A549 (cell line): Measurements from ENCODE around the gene C1R. TPM values are rescaled to one million over a fixed set of nuclear protein-coding genes. Genes with fewer than 3 reads are reported as not detected.

Experiments used
- ATAC-seq, 2 experiments: fragments of 200-7000 bp in 1 of 2; fragments of >200 bp in 1 of 2; cut with Nextera tagmentation in 1 of 2; cut with Tn5 transposase in 1 of 2; 3 replicates each; pipeline versions ENCODE4 v1.8.0 to v1.9.1; 2018 to 2020; ENCODE audit warnings: mild to moderate bottlenecking in 1 of 2, moderate library complexity in 1 of 2
- CTCF ChIA-PET: fragments of 300-600 bp; sonication (Branson Sonifier 250); formaldehyde crosslinking; extraction: SDS; loops from one replicate; lab custom pipeline; 2021; ENCODE audit warnings: antibody characterized with exemption, inconsistent platforms; lab: Yijun Ruan, JAX
- POLR2A ChIA-PET: fragments of 350-600 bp; formaldehyde crosslinking; extraction: SDS; loops from one replicate; lab custom pipeline; 2021; ENCODE audit warnings: antibody characterized with exemption, inconsistent platforms; lab: Yijun Ruan, JAX
- DNase-seq, 2 experiments: peaks; one replicate each; pipeline versions ENCODE4 v3.0.0 to v3.0.0-alpha.2; 2011 to 2016; ENCODE audit warnings: low read depth in 1 of 2, low spot score in 1 of 2
- FAIRE-seq: peaks from 2 replicates; lab custom pipeline; 2011; peaks lifted over from hg19 to GRCh38; lab: Jason Lieb, UNC
- H3K27ac ChIP-seq, 2 experiments: fragments of >200 bp; sonication (Bioruptor Twin); formaldehyde crosslinking; 3 replicates each; pipeline ENCODE4 v1.5.1; 2016 to 2017
- H3K4me1 ChIP-seq: fragments of >200 bp; sonication (Bioruptor Twin); formaldehyde crosslinking; 3 replicates; pipeline ENCODE4 v1.6.1; 2016
- H3K4me2 ChIP-seq: fragments of >200 bp; sonication (Bioruptor Twin); formaldehyde crosslinking; 3 replicates; pipeline ENCODE4 v1.6.1; 2016
- H3K4me3 ChIP-seq: fragments of >200 bp; sonication (Bioruptor Twin); formaldehyde crosslinking; 3 replicates; pipeline ENCODE4 v1.5.1; 2016
- H3K9me3 ChIP-seq: fragments of >200 bp; sonication (Bioruptor Twin); formaldehyde crosslinking; 3 replicates; pipeline ENCODE4 v1.6.1; 2016
- ATOH8 ChIP-seq: fragments of 250-450 bp; sonication (Bioruptor Pico); IDR thresholded peaks from 2 replicates; pipeline ENCODE4 v1.5.0; 2020; ENCODE audit warnings: low read depth, mild to moderate bottlenecking, moderate library complexity
- CBX8 ChIP-seq: fragments of 200-600 bp; sonication (generic); IDR thresholded peaks from 2 replicates; pipeline ENCODE4 v1.6.1; 2016
- CEBPB ChIP-seq, 2 experiments: fragments of >200 bp in 1 of 2; sonication (Bioruptor Twin) in 1 of 2; formaldehyde crosslinking in 1 of 2; IDR thresholded peaks; 2 replicates each; pipeline ENCODE4 v1.6.1; 2012 to 2016
- CHD4 ChIP-seq: fragments of 200-600 bp; sonication (generic); IDR thresholded peaks from 2 replicates; pipeline ENCODE4 v1.6.1; 2016; ENCODE audit warnings: antibody characterized with exemption, mild to moderate bottlenecking, borderline replicate concordance
- E2F6 ChIP-seq: IDR thresholded peaks from 2 replicates; pipeline ENCODE4 v1.6.1; 2012; ENCODE audit warnings: low read depth, borderline replicate concordance
- FOSB ChIP-seq: fragments of 250-450 bp; sonication (Bioruptor Pico); IDR thresholded peaks from 2 replicates; pipeline ENCODE4 v1.5.0; 2020; ENCODE audit warnings: mild to moderate bottlenecking, moderate library complexity
- FOSL2 ChIP-seq, 2 experiments: fragments of 450-650 bp in 1 of 2; fragments of >200 bp in 1 of 2; sonication (Bioruptor Twin) in 1 of 2; formaldehyde crosslinking; IDR thresholded peaks; 2 replicates each; pipeline versions ENCODE4 v1.5.0 to v1.6.1; 2016 to 2020; ENCODE audit warnings: mild to moderate bottlenecking in 1 of 2, moderate library complexity in 1 of 2
- HES2 ChIP-seq: fragments of >200 bp; sonication (Bioruptor Twin); formaldehyde crosslinking; IDR thresholded peaks from 2 replicates; pipeline ENCODE4 v1.6.1; 2016
- HOXA7 ChIP-seq: fragments of 250-450 bp; sonication (Bioruptor Pico); IDR thresholded peaks from 2 replicates; pipeline ENCODE4 v1.5.0; 2020; ENCODE audit warnings: mild to moderate bottlenecking, moderate library complexity
- HOXB5 ChIP-seq: fragments of 250-450 bp; sonication (Bioruptor Pico); IDR thresholded peaks from 2 replicates; pipeline ENCODE4 v1.5.0; 2020; ENCODE audit warnings: mild to moderate bottlenecking, moderate library complexity
- JUN ChIP-seq, 2 experiments: fragments of >200 bp; sonication (Bioruptor Twin); formaldehyde crosslinking; IDR thresholded peaks; 2 replicates in 1 of 2; 3 replicates in 1 of 2; pipeline ENCODE4 v1.6.1; 2016 to 2017
- JUNB ChIP-seq: fragments of >200 bp; sonication (Bioruptor Twin); formaldehyde crosslinking; IDR thresholded peaks from 2 replicates; pipeline ENCODE4 v1.6.1; 2016
- KDM1A ChIP-seq: fragments of 200-600 bp; sonication (generic); IDR thresholded peaks from 2 replicates; pipeline ENCODE4 v1.6.1; 2016; ENCODE audit warnings: low read depth, mild to moderate bottlenecking
- MAX ChIP-seq: IDR thresholded peaks from 2 replicates; pipeline ENCODE4 v1.6.1; 2012
- PBX3 ChIP-seq: IDR thresholded peaks from 2 replicates; pipeline ENCODE4 v1.6.1; 2012
- REST ChIP-seq: fragments of 200-600 bp; sonication (generic); IDR thresholded peaks from 2 replicates; pipeline ENCODE4 v1.6.1; 2016; ENCODE audit warnings: antibody characterized with exemption, mild to moderate bottlenecking, moderate library complexity
- RFX5 ChIP-seq: fragments of 450-650 bp; IDR thresholded peaks from 2 replicates; pipeline ENCODE4 v1.7.1; 2014; ENCODE audit warnings: antibody characterized with exemption, mild to moderate bottlenecking, moderate library complexity
- RNF2 ChIP-seq: fragments of 200-600 bp; sonication (generic); IDR thresholded peaks from 2 replicates; pipeline ENCODE4 v1.6.1; 2016; ENCODE audit warnings: low read depth, mild to moderate bottlenecking, antibody characterized with exemption, moderate library complexity, borderline replicate concordance
- TFCP2L1 ChIP-seq: fragments of 250-450 bp; sonication (Bioruptor Pico); IDR thresholded peaks from 2 replicates; pipeline ENCODE4 v1.5.0; 2021; ENCODE audit warnings: mild to moderate bottlenecking
- ZFP36 ChIP-seq: fragments of 450-650 bp; IDR thresholded peaks from 2 replicates; pipeline ENCODE4 v1.6.1; 2014; ENCODE audit warnings: borderline replicate concordance; ENCODE audit not compliant: partially characterized antibody
- ZNF302 ChIP-seq: fragments of 250-450 bp; sonication (Bioruptor Pico); IDR thresholded peaks from 2 replicates; pipeline ENCODE4 v1.9.0; 2021; ENCODE audit warnings: inconsistent platforms, mild to moderate bottlenecking, moderate library complexity
- WGBS: methylation state at CpG from one replicate; pipeline ENCODE4 v1.1.6; 2017; ENCODE audit errors: missing lambda C conversion rate; 5-methylcytosine and 5-hydroxymethylcytosine counted together
- polyA plus RNA-seq, 4 experiments: library from polyadenylated mRNA; depleted of rRNA in 3 of 4; stranded (reverse); fragments of >200 nt; fragmentation: RNase III in 1 of 4; extraction: RNeasy Plus Mini Kit Qiagen cat#74134 plus additional on column Dnase treatment in 1 of 4; gene quantifications; 2 replicates in 3 of 4; 3 replicates in 1 of 4; pipeline ENCODE4 v1.2.3, GENCODE V29; 2011 to 2017

The C1R gene
- polyA plus RNA-seq, 2 of the 4 experiments (the other 2 are of a cell fraction) = 31.4 to 36.0 TPM

GRCh38 chr12:7116196-7116595 lies 24.0 kb upstream of the C1R start (continued):
- TF ChIP-seq ZNF302 = no peak
- TF ChIP-seq ATOH8 = no peak
- no peak for TF ChIP-seq JUNB
- TF ChIP-seq RNF2 = no peak

- CTCF ChIA-PET = interaction anchor here (1.0 to 8.4 kb wide), 8 partner anchors 9 to 168 kb away, joined by 3 to 309 read pairs (median 4); partner anchors contain the start of gene C1S
- Histone ChIP-seq H3K4me2 (no peak overlapping the region), H3K27ac (no peak overlapping the region), H3K9me3 (no peaks in the 10 kb centered on the region), H3K4me3 (no peak overlapping the region), H3K4me1 (peaks cover 14% of the 10 kb centered on the region; the same call in 2 of the 3 replicates)
- FAIRE-seq = no peak
- ATAC-seq = no peak
- POLR2A ChIA-PET = no interaction called here
- 82% methylated on average over 6 of the region's 6 CpGs for WGBS
- no peak for TF ChIP-seq FOSB (CRISPR knock-in tag)
- TF ChIP-seq TFCP2L1 = no peak
- no peak for TF ChIP-seq MAX
- no peak for TF ChIP-seq HOXB5 (CRISPR knock-in tag)
- no peak for TF ChIP-seq RFX5
- TF ChIP-seq CEBPB (IDR thresholded peaks at IDR 0.05) = no peak
- TF ChIP-seq JUN (IDR thresholded peaks at IDR 0.05) = no peak
- no peak for TF ChIP-seq CBX8
- no peak for TF ChIP-seq REST
- TF ChIP-seq HOXA7 (CRISPR knock-in tag) = no peak
- TF ChIP-seq FOSL2 (IDR thresholded peaks at IDR 0.05) = no peak
- no peak for TF ChIP-seq FOSL2 (CRISPR knock-in tag; IDR thresholded peaks at IDR 0.05)
- no peak for TF ChIP-seq PBX3
- no peak for TF ChIP-seq E2F6
- TF ChIP-seq KDM1A = no peak
- no peak for DNase-seq
Measured at GRCh38 chr12:7114851-7115250, 22.6 kb upstream of the C1R start.

- FAIRE-seq (no peak), DNase-seq (no peak), ATAC-seq (no peak)
- H3K27ac ChIP-seq = no peak overlapping the region
- H3K4me2 ChIP-seq = no peak overlapping the region
- CTCF ChIA-PET = interaction anchor here (0.6 to 8.4 kb wide), 40 partner anchors 9 to 245 kb away, joined by 3 to 309 read pairs (median 5); partner anchors contain the start of genes C12orf57, C1R, C1S and LPCAT3
- peaks cover 20% of the 10 kb centered on the region for H3K4me1 ChIP-seq
- TF ChIP-seq ZFP36 (no peak), HES2 (no peak), CHD4 (no peak)
- H3K4me3 ChIP-seq = no peak overlapping the region
- POLR2A ChIA-PET = no interaction called here
- H3K9me3 ChIP-seq = no peaks in the 10 kb centered on the region
- WGBS = 83% methylated on average over 11 of the region's 11 CpGs
Measured at GRCh38 chr12:7114008-7114407, 21.8 kb upstream of the C1R start.
